IPS-NIHi7 (cell line): ENCODE results near the gene RABL6.
"Not testable (repeated sequence)": the region's sequence is repeated elsewhere in the genome, so short reads cannot be mapped to it uniquely, and the experiment has no call there.

Experiments used
- DNase-seq: peaks from one replicate; pipeline ENCODE4 v3.0.0; 2012; ENCODE audit warnings: mixed read lengths; ENCODE audit errors: extremely low spot score

Gene RABL6

DNA sequence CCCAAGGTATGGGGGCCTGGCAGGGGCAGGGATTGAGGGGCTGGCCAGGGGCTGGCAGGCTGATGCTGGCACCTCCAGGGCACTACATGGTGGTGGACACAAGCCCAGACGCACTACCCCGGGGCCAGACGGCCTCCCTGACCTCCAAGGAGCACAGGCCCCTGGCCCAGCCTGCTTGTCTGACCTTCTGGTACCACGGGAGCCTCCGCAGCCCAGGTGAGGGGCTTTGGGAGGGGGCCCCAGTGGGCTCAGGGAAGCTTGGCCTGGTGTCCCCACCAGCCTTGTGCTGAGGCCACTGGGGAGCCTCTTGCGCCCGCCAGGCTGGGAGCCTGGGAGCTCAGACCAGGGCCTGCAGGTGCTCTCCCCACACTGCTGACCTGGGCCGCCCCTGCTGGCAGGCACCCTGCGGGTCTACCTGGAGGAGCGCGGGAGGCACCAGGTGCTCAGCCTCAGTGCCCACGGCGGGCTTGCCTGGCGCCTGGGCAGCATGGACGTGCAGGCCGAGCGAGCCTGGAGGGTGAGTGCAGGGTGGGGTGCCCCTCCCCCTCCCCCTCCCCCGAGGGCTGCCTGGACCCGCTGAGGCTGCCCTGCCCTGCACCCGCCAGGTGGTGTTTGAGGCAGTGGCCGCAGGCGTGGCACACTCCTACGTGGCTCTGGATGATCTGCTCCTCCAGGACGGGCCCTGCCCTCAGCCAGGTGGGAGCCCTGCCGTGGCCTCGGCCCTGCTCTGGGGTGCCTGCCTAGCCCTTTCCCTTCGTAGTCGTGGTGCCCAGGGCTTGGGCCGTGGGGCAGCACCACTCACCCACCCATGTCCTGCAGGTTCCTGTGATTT, 50.0 kb downstream of the RABL6 start:
- no peak for DNase-seq

DNA sequence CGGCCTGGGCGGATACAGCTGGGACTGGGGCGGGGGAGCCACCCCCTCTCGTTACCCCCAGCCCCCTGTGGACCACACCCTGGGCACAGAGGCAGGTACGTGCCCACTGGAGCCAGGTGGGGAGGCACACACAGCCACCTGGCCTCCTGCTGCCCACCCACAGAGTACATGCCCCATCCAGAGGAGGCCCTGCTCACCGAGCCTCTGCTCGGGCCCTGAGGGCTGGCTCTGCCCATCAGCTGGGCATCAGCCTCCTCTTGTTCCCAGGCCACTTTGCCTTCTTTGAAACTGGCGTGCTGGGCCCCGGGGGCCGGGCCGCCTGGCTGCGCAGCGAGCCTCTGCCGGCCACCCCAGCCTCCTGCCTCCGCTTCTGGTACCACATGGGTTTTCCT, 50.7 kb downstream of the RABL6 start:
- DNase-seq: no peak

DNA sequence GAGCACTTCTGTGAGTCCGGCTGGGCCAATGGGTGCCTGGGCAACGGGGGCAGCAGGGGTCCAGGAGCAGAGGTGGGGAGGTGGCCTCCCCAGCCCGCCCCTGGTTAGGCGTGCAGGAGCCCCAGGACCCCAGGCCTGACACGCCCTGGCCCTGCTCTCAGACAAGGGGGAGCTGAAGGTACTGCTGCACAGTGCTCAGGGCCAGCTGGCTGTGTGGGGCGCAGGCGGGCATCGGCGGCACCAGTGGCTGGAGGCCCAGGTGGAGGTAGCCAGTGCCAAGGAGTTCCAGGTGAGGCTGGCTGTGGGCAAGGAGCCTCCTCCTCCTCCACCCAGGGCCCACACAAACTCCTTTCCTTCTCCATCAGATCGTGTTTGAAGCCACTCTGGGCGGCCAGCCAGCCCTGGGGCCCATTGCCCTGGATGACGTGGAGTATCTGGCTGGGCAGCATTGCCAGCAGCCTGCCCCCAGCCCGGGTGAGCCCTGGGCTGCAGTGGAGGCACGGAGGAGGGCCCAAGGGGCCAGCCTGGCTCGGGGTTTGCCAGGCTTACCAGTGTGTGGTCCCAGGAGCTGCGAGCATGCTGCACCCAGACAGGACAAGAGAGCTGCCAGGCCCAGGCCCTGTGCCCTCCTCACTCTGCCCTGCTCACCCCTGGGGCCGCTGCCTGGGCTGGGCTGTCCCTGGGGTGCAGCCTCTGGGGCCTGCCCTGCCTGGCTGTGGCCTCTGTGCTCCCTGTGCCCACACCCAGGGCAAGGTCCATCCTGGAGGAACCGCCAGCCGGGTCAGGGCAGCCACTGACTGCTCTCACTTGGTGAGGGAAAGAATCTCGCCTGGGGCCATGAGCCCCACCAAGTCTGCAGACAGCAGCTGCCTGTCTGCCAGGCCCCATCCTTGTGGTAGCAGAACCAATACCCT, 51.4 kb downstream of the RABL6 start:
- DNase-seq: no peak

DNA sequence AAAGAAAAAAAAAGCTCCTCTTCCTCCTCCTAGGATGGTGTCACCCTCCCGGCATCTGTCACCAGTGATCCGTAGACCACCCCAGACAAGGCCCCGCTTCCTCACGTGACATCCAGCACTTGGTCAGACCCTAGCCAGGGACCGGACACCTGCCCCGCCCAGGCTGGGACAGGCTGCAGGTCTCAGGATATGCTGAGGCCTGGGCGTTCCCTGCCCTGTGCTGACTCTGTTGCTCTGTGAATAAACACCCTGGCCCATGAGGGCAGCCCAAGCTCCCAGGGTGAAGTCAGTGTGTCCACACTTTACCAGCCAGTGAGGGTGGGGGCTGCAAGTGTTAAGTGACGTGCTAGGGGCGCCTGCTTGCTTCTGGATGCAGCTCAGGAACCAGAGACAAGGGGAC, 52.8 kb downstream of the RABL6 start:
- no peak for DNase-seq

DNA sequence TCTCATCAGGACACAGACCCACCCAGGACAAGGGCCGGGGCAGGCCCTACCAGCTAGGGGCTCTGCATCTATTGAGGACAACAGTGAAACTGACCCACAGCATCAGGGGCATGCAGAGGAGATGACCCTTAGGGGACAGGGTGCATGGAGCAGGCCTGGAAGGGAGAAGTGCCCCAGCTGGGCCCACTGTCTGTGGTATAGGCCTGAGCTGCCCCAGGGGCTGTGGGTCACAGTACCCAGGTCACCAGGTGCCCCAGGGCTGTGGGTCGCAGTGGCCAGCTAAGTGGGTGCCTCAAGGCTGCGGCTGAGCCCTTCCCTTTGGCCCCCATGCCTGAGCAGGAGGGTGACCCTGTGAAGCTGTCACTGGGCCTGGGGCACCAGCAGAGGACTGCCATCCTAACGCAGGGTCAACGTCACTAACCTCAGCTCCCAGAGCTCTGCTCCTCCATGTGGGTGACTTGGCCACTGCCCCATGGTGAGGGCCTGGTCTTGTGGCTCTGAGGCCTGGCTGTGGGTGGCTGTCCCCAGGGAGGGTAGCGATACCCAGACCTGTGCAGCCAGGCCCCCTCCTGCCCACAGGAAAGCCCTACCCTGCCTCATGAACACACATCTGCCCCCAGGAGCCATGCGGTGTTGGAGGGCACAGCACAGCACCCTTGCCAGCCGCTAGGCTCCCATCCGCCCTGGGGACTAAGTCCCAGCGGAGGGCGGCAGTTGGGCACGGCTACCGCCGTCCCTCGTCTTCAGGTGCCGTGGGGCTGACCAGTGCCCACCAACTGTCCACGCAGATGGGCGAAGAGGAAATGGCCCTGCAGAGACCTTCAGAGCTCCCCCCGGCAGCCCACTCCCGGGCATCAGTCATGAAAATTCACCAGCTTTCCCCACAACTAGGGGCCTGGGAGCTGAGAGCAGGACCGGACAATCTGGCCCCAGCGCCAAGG, 53.5 kb downstream of the RABL6 start:
- DNase-seq: no peak

DNA sequence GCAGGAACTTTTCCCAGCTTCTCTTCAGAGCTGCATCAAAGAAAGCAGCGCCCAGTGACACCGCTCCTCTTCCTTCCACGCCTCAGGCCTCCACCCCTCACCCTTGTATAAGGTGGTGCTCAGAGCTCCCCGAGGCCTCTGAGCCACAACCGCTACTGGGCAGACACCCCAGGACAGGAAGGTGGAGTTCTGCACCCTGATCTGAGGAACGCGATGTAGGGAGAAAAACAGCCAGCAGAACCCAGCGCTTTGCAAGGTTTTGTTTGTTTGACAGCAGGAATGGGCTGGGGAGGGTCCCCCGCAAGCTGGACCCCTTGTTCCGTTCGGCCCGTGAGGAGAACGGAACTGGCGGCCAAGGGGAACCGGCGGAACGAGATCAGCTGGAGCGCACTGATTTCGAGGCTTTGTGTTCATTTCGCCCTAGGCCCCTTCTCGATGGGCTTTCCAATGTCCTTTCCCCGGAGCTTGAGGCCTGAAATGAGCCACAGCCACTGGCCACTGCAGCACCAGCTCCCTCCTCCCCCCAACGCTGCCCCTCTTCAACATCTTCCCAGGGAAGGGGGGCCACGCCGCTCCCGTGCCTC, 54.2 kb downstream of the RABL6 start:
- no peak for DNase-seq

DNA sequence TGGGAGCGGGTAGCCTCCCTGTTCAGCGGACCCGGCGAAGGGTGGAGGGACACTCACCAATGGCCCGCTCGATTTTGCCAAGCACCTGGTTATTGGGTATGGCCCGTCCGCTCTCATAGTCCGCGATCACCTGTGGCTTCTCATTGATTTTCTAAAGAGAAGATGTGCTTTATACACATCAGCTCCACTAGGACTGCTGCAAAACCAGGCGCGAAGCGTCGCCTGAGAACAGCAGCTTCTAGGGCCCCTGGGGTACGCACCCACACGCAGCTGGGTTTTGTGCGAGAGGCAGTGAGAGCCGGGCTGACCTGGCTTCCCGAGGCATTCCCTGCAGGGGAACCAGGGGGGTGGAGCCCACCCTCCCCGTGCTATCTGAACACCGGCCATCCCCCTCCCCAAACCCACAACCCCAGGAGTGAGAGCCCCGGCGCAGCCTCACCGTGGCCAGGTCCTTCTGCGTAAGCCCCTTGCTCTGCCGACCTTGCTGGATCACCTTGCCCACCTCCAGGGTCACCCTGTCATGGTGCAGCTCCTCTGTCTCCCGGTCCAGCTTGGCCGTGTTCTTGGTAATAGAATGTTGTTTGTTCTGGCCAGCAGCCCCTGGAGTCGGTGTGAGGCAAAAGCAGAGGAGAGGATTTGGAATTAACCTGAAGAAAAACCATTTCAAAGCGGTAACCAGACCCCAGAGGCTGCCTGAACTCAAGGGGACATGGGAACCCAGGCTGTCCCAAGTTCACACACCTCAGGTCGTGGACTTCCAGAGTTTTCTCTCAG, 55.3 kb downstream of the RABL6 start:
- DNase-seq: no peak

DNA sequence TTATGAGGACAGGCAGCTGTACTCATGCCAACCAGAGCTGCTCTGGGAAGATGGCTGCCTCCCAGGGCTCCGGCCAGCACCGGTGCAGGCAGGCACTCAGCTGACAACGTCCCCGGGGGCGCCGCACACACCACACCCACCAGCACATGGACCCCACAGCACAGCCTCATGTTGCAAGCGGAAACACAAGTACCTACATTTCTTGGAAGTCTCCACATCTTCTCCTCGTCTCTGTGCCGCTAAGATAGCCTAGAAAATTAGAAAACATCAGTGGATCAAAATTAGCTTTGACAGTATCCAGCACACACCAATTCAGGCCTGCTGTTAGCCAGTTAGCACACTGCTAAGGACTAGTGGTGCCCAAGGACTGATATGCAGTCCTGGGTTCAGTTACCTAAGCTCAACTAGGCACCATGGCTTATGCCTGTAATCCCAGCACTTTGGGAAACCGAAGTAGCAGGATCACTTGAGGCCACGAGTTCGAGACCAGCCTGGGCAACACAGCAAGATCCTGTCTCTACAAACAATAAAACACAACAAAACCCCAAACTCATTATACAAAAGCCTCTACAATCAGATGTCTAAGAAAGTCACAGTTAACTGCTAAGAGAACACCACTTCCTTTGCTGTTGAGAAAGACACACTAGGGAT, 56.0 kb downstream of the RABL6 start:
- no peak for DNase-seq

DNA sequence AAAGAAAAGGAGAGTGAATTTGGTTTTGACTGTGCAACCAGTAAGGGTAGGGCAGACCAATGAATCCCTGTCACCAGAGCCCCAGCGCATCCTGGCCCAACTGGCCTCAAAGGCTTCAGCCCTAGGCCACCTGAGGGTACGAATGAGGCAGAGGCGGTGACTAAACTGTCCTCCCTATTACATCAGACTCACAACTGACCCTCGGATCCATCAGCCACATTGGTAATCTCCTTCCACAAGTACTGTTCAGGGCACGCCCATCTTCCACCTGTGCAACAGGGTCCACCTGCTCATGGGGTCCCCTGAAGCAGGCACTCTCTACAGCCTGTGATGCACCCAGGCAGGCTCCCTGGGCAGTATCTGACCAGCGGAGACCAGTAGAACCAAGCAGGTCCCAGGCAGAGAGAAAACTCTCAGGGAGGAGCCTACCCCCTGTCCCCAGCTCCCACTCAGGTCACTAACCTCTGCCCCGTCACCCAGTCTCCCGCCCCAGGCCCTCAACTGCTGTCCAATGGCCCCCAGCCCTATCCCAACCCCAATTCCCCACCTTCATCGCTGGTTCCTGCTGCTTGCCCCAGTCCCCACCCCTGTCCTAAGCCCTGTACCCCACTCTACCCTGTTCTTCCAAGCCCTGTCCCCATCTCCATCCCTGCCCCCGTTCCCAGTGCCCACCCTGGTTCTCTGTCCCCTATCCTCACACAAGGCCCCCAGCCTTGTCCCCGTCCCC, 57.5 kb downstream of the RABL6 start:
- DNase-seq: no peak

DNA sequence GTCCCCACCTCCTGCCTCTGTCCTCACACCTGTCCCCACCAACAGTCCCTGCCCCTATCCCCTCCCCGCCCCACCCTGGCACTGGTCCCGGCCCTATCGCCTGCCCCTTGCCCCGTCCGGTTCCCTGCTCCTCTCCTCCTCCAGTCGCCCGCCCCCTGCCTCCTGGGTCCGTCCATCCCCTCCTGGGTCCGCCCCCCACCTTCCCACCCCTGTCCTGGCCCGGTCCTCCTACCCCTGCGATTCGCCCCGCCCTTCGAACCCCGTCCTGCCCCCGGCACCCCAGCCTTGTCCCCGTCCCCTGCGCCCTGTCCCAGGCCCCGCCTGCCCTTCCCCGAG, 58.0 kb downstream of the RABL6 start:
- no peak for DNase-seq

DNA sequence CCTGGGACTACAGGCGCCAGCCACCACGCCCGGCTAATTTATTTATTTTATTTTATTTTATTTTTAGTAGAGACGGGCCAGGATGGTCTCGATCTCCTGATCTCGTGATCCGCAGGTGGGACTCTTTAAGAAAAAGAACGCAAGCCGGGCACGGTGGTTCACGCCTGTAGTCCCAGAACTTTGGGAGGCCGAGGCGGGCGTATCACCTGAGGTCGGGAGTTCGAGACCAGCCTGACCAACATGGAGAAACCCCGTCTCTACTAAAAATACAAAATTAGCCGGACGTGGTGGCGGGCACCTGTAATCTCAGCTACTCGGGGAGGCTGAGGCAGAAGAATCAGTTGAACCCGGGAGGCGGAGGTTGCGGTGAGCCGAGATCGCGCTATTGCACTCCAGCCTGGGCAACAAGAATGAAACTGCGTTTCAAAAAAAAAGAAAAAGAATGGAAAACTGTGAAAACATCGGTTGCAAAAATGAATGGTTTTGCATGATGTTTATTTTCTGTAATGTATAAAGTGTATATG, 59.2 kb downstream of the RABL6 start:
- not testable (repeated sequence) for DNase-seq

DNA sequence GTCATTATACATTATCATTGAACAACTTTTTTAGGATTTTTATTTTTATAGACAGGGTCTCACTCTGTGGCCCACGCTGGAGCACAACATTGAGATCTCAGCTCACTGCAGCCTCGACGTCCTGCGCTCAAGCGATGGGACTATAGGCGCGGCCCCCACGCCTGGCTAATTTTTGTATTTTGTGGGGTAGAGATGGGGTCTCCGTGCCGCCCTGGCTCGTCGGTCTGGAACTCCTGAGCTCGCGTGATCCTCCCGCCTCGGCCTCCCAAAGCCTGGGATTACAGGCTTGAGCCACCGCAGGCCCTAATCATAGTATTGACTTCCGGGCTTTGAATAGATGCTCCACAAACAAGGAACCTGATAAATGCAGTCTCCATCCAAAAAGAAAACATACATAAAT, 59.7 kb downstream of the RABL6 start:
- no peak for DNase-seq

DNA sequence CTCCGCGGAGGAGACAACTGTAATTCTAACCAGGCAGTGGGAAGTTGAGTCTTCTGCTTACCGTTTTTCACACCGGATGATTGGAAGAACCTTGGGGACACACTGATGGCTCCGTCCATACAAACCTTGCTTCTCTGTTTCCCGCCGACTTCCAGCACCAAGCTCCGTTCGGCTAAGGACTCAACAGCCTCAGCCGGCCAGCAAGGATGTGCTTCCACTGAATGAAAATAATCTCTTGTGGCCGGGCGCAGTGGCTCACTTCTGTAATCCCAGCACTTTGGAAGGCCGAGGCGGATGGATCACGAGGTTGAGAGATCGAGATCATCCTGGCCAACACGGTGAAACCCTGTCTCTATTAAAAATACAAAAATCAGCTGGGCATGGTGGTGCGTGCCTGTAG, 60.2 kb downstream of the RABL6 start:
- no peak for DNase-seq

DNA sequence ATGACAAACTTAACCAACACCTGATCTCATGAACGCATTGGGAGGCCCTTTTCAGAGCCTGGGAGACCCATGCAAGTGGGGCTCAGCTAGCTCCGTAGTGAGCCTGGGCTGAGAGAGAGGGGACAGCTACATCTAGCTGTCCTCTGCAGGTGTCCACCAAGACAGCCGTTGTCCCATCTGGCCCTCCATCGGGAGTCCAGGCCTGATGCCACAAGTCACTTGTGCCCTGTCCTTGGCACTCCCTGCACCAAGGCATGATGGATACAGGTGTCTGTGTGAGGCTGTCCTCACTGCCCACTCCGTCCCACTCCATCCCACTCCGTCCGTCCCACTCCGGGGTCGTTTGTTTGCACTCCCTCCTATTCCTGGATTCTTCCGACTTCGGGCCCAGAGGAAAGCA, 60.9 kb downstream of the RABL6 start:
- DNase-seq: no peak

DNA sequence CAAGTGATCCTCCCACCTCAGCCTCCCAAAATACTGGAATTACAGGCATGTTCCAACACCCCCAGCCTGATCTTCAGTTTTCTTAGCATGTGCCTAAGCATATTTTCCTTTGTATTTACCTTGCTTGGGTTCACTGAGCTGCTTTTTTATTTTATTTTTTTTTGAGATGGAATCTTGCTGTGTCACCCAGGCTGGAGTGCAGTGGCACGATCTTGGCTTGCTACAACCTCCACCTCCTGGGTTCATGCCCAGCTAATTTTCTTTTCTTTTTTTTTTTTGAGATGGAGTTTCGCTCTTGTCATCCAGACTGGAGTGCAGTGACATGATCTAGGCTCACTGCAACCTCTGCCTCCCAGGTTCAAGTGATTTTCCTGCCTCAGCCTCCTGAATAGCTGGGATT, 61.9 kb downstream of the RABL6 start:
- DNase-seq: not testable (repeated sequence)

DNA sequence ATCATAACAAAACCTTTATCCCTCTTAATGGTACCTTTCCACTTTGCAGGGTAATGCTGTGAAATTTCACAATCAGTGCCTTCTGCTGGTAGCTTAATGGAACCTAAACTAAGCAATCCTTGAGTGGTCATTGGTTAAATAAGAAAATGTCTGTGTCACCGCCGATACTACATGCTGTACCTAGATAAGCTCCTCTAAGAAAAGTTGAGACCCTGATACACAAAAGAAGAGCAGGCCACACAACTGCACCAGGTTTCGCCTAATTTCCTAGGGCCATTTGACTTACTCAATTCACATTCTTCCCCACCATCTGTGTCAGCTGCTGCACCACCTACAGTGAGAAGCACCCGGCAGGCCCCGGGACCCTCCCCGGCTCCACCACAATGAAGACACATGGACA, 67.4 kb downstream of the RABL6 start:
- DNase-seq: no peak

DNA sequence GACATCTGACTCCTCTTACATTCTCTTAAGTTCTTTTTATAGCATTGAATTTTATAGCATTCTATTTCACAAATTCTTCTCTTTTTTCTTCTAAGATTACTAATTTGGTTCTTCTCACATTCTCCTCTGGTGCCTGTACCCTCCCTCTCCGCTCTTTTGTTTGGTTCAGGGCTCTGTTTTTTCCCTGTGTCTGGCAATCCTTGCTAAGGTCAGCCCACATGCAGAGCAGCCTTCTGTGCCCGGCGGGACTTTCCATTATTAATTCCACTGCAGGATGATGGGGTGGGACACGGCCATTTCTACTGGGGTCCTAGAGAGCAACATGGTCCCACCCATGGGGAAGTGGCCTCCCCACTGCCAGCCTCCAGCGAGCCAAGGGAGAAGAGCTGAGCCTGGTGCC, 68.7 kb downstream of the RABL6 start:
- DNase-seq: no peak

DNA sequence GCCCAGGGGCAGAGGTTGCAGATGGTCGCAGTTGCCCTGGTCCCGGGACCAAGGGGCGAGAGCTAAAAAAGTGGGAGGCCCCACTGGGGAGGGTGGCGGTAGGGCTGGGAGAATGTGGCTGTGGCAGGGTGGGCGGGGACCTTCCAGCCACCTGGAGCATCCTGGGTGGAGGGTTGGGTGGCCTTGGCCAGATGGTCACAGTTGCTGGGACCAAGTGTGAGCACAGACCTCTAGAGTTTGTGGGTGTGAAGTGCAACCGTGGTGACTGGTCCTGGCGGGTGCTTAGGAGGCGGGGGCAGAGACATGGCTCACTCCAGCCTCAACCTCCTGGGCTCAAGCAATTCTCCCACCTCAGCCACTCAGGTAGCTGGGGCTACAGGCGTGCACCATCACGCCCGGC, 72.9 kb downstream of the RABL6 start:
- no peak for DNase-seq

DNA sequence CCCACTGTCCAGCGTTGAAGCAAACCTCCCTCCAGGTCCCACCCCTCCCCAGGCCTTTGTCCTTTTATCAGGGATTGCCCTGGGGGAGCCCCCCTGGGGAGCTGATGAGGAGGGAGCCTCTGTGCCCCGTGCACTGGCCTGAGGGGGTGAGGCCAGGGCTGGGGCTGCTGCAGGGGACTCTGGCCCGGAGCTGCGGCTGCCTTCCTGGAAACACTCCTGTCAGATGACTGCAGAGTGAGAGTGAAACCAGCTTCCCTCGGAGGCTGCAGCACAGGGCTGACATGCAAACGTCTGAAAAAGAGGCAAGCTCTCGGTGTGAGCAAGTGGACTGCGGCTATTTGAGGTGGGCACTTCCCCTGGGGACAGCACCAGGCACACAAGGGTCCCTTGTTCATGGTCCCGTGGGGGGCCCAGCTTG, 74.0 kb downstream of the RABL6 start:
- DNase-seq: no peak
